ENCODE data around the gene CAMK1D. TPM values are rescaled to one million over a fixed set of nuclear protein-coding genes. Genes with fewer than 3 reads are reported as not detected.

The CAMK1D gene
- polyA plus RNA-seq, 1 donor (not counting 4 experiments of a cell fraction or from before 2014, with no cell fraction given), result 0.76 TPM

DNA sequence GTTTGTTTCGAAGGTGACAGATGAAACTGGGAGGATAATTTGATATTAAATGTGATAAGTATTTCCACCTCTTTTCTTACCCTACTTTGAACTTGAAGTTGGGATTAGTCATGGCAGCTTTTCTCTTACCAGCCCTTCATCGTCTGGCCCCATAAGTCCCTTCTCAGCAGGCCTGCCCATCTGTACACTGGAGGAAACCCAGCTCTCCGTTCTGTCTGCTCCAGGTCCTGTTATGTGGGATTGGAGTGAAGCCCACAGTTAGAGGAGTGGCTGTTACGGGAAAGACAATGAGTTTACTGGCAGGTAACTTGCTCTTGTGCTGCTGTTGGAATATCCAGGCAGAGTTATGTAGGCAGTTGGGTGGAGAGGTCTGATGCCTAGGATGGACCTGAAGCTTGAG is 127.3 kb downstream of the CAMK1D start:
- no peaks in the 10 kb centered on the region for H3K4me1 ChIP-seq (ENCODE audit: control insufficient read depth, extremely low read depth, insufficient read depth, low read length)
- no peaks in the 10 kb centered on the region for H3K9me1 ChIP-seq (ENCODE audit: control insufficient read depth, extremely low read depth, insufficient read depth, low read length)
- FAIRE-seq (no peak), DNase-seq (ENCODE audit: low read depth, low spot score) (no peak)
- dilution Hi-C loops (cut with MboI; ENCODE audit: extremely low pct_ligation_motif_present, low sequenced_read_pairs), result no loop called here
- H3K4me2 ChIP-seq (ENCODE audit: control insufficient read depth, extremely low read depth, insufficient read depth, low read depth, low read length), result no peak overlapping the region
- TF ChIP-seq, protein P1, sequence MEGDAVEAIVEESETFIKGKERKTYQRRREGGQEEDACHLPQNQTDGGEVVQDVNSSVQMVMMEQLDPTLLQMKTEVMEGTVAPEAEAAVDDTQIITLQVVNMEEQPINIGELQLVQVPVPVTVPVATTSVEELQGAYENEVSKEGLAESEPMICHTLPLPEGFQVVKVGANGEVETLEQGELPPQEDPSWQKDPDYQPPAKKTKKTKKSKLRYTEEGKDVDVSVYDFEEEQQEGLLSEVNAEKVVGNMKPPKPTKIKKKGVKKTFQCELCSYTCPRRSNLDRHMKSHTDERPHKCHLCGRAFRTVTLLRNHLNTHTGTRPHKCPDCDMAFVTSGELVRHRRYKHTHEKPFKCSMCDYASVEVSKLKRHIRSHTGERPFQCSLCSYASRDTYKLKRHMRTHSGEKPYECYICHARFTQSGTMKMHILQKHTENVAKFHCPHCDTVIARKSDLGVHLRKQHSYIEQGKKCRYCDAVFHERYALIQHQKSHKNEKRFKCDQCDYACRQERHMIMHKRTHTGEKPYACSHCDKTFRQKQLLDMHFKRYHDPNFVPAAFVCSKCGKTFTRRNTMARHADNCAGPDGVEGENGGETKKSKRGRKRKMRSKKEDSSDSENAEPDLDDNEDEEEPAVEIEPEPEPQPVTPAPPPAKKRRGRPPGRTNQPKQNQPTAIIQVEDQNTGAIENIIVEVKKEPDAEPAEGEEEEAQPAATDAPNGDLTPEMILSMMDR (optimal IDR thresholded peaks at IDR 0.05 in 1 of 3, IDR thresholded peaks at IDR 0.05 in 1 of 3, conservative IDR thresholded peaks at IDR 0.05 in 1 of 3; ENCODE audit: extremely low read depth in 1 of 3, insufficient read depth in 2 of 3, low read length in 3 of 3), result no peak
- no peak for TF ChIP-seq EZH2 (IDR thresholded peaks at IDR 0.05; ENCODE audit: low read length)
- no peak overlapping the region for H3K9ac ChIP-seq (ENCODE audit: control insufficient read depth, extremely low read depth, insufficient read depth, low read length)
- no peaks in the 10 kb centered on the region for H3K36me3 ChIP-seq (ENCODE audit: control insufficient read depth in 2 of 2, extremely low read depth in 1 of 2, insufficient read depth in 2 of 2, low read length in 2 of 2)
- H4K20me1 ChIP-seq (ENCODE audit: control insufficient read depth, extremely low read depth, insufficient read depth, low read length), result no peaks in the 10 kb centered on the region
- H3K4me3 ChIP-seq (ENCODE audit: control insufficient read depth in 2 of 3, extremely low read depth in 1 of 3, insufficient read depth in 2 of 3, low read depth in 1 of 3, low read length in 3 of 3), result no peak overlapping the region
- H3K79me2 ChIP-seq (ENCODE audit: control insufficient read depth, insufficient read depth, low read length), result no peaks in the 10 kb centered on the region
- H3K27ac ChIP-seq (ENCODE audit: control insufficient read depth, insufficient read depth, low read length), result no peak overlapping the region
- H3K9me3 ChIP-seq (ENCODE audit: control insufficient read depth, low read depth, low read length), result no peaks in the 10 kb centered on the region
- no peak overlapping the region for H2AFZ ChIP-seq (ENCODE audit: control insufficient read depth, low read length)
- no peaks in the 10 kb centered on the region for H3K27me3 ChIP-seq (ENCODE audit: control insufficient read depth, extremely low read depth, insufficient read depth, low read length)

DNA sequence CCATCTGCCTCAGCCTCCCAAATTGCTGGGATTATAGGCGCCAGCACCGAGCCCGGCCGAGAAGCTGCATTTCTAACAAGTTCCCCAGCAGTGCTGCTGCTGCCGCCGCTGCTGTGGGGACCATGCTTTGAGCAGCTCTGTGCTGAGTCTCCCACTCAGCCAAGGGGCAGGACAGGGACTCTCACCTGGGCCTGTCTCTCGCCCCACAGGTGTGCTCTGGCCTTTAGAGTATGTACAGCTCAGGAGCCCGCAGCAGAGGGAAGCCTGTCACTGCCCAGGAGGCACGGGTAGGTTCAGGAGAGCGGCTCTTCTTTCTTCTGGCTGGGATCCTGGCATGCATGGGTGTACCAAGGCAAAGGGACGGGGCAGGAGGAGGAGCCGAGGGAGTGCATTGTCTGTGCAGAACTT is 130.1 kb downstream of the CAMK1D start:
- H3K36me3 ChIP-seq (ENCODE audit: control insufficient read depth in 2 of 2, extremely low read depth in 1 of 2, insufficient read depth in 2 of 2, low read length in 2 of 2), result no peaks in the 10 kb centered on the region
- DNase-seq (ENCODE audit: low read depth, low spot score) (no peak), FAIRE-seq (no peak)
- no peak overlapping the region for H3K27ac ChIP-seq (ENCODE audit: control insufficient read depth, insufficient read depth, low read length)
- no peak overlapping the region for H3K4me3 ChIP-seq (ENCODE audit: control insufficient read depth in 2 of 3, extremely low read depth in 1 of 3, insufficient read depth in 2 of 3, low read depth in 1 of 3, low read length in 3 of 3)
- no peak overlapping the region for H3K4me2 ChIP-seq (ENCODE audit: control insufficient read depth, extremely low read depth, insufficient read depth, low read depth, low read length)
- H3K27me3 ChIP-seq (ENCODE audit: control insufficient read depth, extremely low read depth, insufficient read depth, low read length), result no peaks in the 10 kb centered on the region
- no peaks in the 10 kb centered on the region for H4K20me1 ChIP-seq (ENCODE audit: control insufficient read depth, extremely low read depth, insufficient read depth, low read length)
- H3K79me2 ChIP-seq (ENCODE audit: control insufficient read depth, insufficient read depth, low read length), result no peaks in the 10 kb centered on the region
- dilution Hi-C loops (cut with MboI; ENCODE audit: extremely low pct_ligation_motif_present, low sequenced_read_pairs), result no loop called here
- no peak overlapping the region for H2AFZ ChIP-seq (ENCODE audit: control insufficient read depth, low read length)
- no peaks in the 10 kb centered on the region for H3K9me3 ChIP-seq (ENCODE audit: control insufficient read depth, low read depth, low read length)
- no peak overlapping the region for H3K9ac ChIP-seq (ENCODE audit: control insufficient read depth, extremely low read depth, insufficient read depth, low read length)
- no peaks in the 10 kb centered on the region for H3K4me1 ChIP-seq (ENCODE audit: control insufficient read depth, extremely low read depth, insufficient read depth, low read length)
- H3K9me1 ChIP-seq (ENCODE audit: control insufficient read depth, extremely low read depth, insufficient read depth, low read length), result no peaks in the 10 kb centered on the region
- no peak for TF ChIP-seq EZH2 (IDR thresholded peaks at IDR 0.05; ENCODE audit: low read length)
- TF ChIP-seq, protein P1 (optimal IDR thresholded peaks at IDR 0.05 in 1 of 3, IDR thresholded peaks at IDR 0.05 in 1 of 3, conservative IDR thresholded peaks at IDR 0.05 in 1 of 3; ENCODE audit: extremely low read depth in 1 of 3, insufficient read depth in 2 of 3, low read length in 3 of 3), result no peak

Data from keratinocyte (primary cell).